ENCODE measurements around the gene SBK3. TPM values are rescaled to one million over a fixed set of nuclear protein-coding genes. Genes with fewer than 3 reads are reported as not detected.
A peak's percentile ranks its signal among the peaks of the same experiment; 100 is the strongest.
"Not testable (repeated sequence)": the region's sequence is repeated elsewhere in the genome, so short reads cannot be mapped to it uniquely, and the experiment has no call there.

SBK3 gene
- 1.7 TPM for total RNA-seq
- long read RNA-seq, partial matches to known transcripts = 0 of 3 reads
- long read RNA-seq, other reads (novel, unspliced or antisense) = 3 of 3 reads

GRCh38 chr19:55545443-55545842, at the start of gene SBK3:
SBK3 (minus strand) TSS chr19:55545543; CDS start chr19:55545543, 0 bp downstream.
- DNase-seq (ENCODE audit: low spot score) = no peak

- no peak for DNase-seq (ENCODE audit: low spot score)
Observed at GRCh38 chr19:55593096-55593772, 47.9 kb upstream of the SBK3 start.

GRCh38 chr19:55592391-55593090, 47.2 kb upstream of the SBK3 start:
- DNase-seq (ENCODE audit: low spot score) = no peak

- DNase-seq (ENCODE audit: low spot score) = no peak
Observed at GRCh38 chr19:55591555-55591954, 46.2 kb upstream of the SBK3 start.

GRCh38 chr19:55590617-55591016, 45.3 kb upstream of the SBK3 start:
- no peak for DNase-seq (ENCODE audit: low spot score)

- DNase-seq (ENCODE audit: low spot score) = no peak
Observed at GRCh38 chr19:55590109-55590508, 44.8 kb upstream of the SBK3 start.

- DNase-seq (ENCODE audit: low spot score) = no peak
Observed at GRCh38 chr19:55588738-55589137, 43.4 kb upstream of the SBK3 start.

- DNase-seq (ENCODE audit: low spot score) = peak; percentile 97
Observed at GRCh38 chr19:55586976-55587668, 41.8 kb upstream of the SBK3 start.

- no peak for DNase-seq (ENCODE audit: low spot score)
Observed at GRCh38 chr19:55585658-55586339, 40.5 kb upstream of the SBK3 start.

GRCh38 chr19:55584871-55585270, 39.5 kb upstream of the SBK3 start:
- no peak for DNase-seq (ENCODE audit: low spot score)

- DNase-seq (ENCODE audit: low spot score) = not testable (repeated sequence)
Observed at GRCh38 chr19:55583897-55584296, 38.6 kb upstream of the SBK3 start.

- not testable (repeated sequence) for DNase-seq (ENCODE audit: low spot score)
Observed at GRCh38 chr19:55582284-55582683, 36.9 kb upstream of the SBK3 start.

GRCh38 chr19:55581823-55582223, 36.5 kb upstream of the SBK3 start:
- no peak for DNase-seq (ENCODE audit: low spot score)

GRCh38 chr19:55581145-55581822, 35.9 kb upstream of the SBK3 start:
- DNase-seq (ENCODE audit: low spot score) = no peak

GRCh38 chr19:55580628-55581144, 35.3 kb upstream of the SBK3 start, which contains the start of gene ZNF579:
ZNF579 (minus strand) TSS chr19:55580848; CDS start chr19:55579639, 1,209 bp downstream.
- DNase-seq (ENCODE audit: low spot score) = no peak

- no peak for DNase-seq (ENCODE audit: low spot score)
Observed at GRCh38 chr19:55579766-55580621, 34.7 kb upstream of the SBK3 start.

- DNase-seq (ENCODE audit: low spot score) = no peak
Observed at GRCh38 chr19:55578761-55579747, 33.7 kb upstream of the SBK3 start.

GRCh38 chr19:55578031-55578760, 32.9 kb upstream of the SBK3 start:
- DNase-seq (ENCODE audit: low spot score) = no peak

Data from mesenteric fat pad (tissue), 1 donor.